ENCODE results near the gene CCDC91.
A peak's percentile ranks its signal among the peaks of the same experiment; 100 is the strongest.
"Not testable (repeated sequence)": the region's sequence is repeated elsewhere in the genome, so short reads cannot be mapped to it uniquely, and the experiment has no call there.

Gene CCDC91

DNA sequence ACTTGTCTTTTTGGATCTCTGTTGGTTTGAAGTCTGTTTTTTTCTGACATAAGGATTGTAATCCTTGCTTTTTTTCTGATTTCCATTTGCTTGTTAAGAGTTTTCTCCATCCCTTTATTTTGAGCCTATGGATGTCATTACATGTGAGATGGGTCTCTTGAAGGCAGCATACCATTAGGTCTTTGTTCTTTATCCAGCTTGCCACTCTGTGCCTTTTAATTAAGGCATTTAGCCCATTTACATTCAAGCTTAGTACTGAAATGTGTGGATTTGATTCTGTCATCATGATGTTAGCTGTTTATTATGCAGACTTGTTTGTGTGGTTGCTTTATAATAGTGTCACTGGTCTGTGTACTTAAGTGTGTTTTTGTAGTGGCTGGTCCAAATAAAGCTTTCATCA, 100.0 kb downstream of the CCDC91 start:
- DNase-seq (ENCODE audit: low spot score) = no peak

DNA sequence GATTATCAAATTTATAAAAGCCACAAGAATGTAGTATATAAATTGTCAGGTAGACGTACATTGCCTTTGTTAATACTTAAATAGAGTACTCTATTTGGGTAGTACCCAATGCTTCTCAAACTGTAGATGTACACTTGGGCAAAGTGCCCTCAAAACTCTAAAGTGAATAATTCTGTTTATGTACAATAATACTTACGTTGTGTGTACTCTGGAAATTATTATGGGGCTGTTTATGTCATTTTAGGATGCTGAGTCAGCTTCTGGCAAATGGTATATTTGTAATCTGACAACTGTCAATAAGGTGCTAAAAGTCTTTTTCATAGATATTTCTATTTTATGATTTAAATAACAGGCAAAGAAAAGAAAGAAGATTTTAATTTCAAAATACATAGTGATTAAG, 102.4 kb downstream of the CCDC91 start:
- no peak for DNase-seq (ENCODE audit: low spot score)

DNA sequence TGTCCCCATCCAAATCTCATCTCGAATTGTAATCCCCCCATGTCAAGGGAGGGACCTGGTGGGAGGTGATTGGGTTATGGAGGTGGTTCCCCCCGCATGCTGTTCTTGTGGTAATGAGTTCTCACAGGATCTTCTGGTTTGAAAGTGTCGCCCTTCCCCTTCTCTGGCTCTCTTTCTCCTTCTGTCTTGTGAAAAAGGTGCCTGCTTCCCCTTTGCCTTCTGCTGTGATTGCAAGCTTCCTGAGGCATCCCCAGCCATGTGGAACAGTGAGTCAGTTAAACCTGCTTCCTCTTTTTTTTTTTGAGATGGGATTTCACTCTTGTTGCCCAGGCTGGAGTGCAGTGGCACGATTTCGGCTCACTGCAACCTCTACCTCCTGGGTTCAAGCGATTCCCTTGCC, 104.0 kb downstream of the CCDC91 start:
- DNase-seq (ENCODE audit: low spot score) = no peak

DNA sequence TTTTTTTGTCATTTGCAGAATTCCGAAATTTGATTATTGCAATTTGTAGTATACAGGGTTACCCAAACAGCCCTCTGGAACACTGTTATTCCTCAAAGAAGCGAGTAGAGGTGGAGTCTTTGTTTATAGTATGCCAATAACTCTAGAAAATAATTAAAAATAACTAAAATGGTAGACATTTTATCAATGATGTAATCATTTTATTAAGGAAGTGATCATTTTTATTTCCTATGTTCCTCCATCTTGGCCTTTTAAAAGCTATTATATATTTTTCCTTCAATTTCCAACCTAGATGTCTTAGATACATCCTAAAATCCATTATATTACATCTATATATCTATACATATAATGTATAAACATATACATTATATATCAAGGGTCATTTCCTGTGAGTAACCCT, 106.0 kb downstream of the CCDC91 start:
- no peak for DNase-seq (ENCODE audit: low spot score)

DNA sequence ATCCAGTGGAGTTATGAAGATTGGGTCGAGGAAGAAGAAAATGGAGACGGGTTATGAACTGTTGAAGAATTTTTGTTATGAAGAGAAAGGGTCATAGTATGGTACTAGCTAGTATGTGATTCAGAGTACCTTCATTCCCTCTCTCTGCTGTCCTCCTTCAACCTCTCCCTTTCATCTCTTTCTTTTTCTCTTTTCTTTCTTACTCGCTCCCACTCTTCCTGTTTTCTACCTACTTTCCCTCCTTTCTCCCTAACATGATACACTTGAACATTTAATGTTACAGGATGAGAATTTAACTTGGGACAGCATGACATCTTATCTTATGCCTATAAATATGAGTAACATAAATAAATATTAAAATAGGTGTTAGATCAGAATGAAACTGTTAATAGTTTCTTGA, 112.9 kb downstream of the CCDC91 start:
- no peak for DNase-seq (ENCODE audit: low spot score)

DNA sequence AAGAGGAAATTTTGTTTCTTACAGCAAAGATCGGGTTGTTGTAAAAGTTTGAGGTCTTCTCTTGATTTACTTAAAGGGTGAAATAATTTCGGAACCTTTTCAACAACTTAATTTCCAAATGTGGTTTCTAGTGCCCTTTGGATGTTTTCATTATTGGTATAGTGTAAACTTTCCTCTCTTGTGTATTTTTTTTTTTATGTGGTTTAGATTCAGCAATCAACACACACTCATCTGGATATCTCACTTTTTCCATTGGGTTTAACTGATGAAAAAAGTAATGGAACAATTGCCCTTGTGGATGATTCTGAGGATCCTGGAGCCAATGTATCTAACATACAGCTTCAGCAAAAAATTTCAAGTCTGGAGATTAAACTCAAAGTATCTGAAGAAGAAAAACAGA, 116.3 kb downstream of the CCDC91 start:
- DNase-seq (ENCODE audit: low spot score) = no peak

DNA sequence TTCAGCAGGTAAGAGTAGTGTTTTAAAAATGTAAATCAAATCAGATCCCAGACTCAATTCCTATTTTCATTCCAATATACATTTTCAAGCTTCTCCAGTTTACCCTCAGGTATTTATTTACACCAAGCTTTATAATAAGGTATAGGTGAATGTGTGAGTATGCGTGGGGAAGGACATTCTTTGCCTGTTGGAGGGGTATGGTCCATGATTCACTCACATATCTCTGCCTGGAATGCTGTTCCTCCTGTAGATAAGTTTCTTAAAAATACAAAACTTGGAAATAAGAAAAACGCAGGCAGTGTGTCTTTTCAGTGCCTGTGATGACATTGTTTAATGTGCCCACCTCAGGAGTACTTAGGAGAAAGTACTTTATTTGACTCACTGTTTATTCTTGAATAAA, 118.6 kb downstream of the CCDC91 start:
- no peak for DNase-seq (ENCODE audit: low spot score)

DNA sequence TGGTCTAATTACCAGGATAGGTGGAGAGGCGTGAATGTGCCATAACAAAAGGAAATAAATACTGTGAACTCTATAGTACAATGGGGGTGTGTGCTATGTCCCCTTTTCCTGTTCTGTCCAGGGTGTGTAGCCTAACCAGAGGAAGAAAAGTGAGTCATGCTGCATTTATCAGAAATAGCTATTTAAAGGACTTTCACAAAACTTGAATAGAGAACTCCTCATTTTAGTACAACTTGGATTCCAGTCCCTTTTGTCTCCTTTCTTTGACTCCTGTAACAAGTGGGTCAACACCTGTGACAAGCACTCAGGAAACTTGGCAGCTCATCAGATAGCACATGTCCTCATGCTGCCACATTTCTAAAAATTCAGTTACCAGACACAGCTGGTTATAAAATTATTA, 123.4 kb downstream of the CCDC91 start:
- DNase-seq (ENCODE audit: low spot score) = peak; percentile 5

DNA sequence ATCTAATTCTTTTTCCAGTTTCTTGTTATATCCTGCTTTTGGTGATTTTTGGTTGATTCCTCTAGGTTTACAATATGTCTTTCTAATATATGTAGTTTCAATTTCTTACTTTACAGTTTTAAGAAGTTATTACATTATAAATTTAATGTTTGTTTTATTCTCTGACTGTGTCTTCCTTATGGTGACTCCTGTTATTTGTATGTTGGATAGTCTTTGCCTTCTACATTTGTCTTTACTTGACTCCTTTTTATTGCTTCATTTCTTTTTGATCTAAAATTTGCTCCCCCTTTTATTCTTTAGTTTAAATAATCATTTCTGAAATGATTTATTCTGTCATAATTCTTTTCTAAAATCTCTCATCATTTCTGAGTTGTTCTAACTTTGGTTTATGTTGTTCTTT, 125.8 kb downstream of the CCDC91 start:
- no peak for DNase-seq (ENCODE audit: low spot score)

DNA sequence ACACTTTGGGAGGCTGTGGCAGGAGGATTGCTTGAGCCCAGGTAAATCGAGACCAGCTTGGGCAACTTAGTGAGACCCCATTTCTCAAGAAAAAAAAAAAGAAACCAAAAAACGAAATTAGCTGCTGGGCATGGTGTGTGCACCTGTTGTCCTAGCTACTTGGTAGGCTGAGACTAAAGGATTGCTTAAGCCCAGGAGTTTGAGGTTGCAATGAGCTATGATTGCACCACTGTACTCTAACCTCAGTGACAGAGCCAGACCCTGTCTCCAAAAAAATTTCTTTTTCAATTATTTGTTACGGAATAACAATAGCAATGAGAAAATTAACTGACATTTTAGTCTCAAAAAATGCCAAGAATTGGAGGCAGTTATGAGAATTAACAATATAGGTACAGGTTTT, 128.0 kb downstream of the CCDC91 start:
- DNase-seq (ENCODE audit: low spot score) = no peak

DNA sequence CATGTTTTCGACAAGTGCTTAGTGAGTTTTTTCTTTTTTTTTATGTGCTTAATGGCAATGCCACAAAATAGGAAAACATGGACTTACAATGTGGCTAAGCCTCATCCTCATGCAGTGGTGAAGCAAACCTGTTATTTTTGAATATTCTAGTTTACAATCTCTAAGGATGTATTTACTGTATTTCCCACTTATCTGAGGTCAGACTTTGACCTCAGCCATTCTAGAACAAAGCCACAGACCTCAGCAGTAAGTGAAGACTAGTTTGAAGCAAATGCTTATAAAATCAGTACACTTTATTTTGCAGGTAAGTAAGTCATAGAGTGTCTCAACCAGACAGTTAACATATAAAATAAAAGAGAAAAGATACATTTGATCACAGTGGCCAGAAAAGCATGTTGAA, 130.1 kb downstream of the CCDC91 start:
- no peak for DNase-seq (ENCODE audit: low spot score)

DNA sequence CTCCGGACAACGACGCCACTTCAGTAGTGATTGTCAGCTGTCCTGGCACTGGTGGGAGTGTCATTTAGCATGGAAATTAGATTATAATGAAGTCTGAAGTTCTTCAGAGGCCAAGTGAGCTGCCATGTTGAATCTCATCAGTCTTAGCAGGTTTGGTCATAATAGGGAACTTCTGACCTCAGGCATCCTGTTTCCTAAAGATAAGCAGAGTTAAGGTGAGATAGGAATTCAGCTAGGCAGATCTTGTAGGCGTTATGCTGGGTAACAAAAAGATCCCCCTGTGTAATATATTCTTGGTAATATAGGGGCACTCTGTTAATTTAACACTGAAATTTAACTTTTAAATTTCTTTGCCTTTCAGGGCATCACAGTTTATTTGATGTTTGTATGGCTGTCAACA, 137.5 kb downstream of the CCDC91 start:
- DNase-seq (ENCODE audit: low spot score) = no peak

DNA sequence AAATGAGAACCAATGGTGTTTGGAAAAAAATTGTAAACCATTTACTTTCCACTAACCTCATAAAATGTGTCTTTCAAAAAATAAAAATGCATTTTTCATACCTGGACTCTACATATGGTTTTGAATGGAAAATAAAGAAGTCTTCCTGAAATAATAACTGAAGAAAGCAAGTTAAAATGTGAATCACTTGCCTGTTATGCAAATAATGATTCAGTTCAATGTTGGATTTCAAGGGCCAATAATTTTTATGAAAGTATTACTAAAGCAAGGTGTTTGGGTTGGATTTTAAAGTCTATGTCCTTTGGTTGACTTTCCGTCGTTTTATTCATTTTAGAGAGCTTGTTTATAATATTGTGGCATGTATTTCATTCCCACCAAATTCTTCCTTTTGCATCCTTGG, 138.7 kb downstream of the CCDC91 start:
- no peak for DNase-seq (ENCODE audit: low spot score)

DNA sequence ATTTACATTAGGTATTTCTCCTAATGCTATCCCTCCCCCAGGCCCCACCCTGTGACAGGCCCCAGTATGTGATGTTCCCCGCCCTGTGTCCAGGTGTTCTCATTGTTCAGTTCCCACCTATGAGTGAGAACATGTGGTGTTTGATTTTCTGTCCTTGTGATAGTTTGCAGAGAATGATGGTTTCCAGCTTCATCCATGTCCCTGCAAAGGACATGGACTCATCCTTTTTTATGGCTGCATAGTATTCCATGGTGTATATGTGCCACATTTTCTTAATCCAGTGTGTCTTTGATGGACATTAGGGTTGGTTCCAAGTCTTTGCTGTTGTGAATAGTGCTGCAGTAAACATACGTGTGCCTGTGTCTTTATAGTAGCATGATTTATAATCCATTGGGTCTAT, 139.5 kb downstream of the CCDC91 start:
- DNase-seq (ENCODE audit: low spot score) = not testable (repeated sequence)

DNA sequence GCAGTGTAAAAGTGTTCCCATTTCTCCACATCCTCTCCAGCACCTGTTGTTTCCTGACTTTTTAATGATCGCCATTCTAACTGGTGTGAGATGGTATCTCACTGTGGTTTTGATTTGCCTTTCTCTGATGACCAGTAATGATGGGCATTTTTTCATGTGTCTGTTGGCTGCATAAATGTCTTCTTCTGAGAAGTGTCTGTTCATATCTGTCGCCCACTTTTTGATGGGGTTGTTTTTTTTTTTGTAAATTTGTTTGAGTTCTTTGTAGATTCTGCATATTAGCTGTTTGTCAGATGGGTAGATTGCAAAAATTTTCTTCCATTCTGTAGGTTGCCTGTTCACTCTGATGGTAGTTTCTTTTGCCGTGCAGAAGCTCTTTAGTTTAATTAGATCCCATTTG, 140.0 kb downstream of the CCDC91 start:
- DNase-seq (ENCODE audit: low spot score) = not testable (repeated sequence)

DNA sequence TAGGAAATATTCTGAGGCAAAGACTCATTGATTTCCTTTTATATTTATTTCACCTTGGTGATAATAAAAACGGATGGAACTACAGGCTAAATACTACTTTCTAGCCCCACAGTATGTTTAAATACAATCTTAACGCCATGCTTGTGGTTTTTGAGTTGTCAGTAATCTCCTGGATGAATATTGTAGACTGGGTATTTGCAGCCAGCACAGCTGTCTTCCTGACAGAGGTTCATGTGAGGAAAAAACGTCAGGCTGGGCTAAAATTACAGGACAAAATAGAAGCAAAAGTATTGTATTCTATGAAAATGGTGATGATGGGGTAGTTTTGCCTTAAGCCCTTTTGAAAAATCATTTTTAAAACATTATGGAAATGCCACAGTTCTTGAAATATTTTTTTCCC, 140.9 kb downstream of the CCDC91 start:
- no peak for DNase-seq (ENCODE audit: low spot score)

DNA sequence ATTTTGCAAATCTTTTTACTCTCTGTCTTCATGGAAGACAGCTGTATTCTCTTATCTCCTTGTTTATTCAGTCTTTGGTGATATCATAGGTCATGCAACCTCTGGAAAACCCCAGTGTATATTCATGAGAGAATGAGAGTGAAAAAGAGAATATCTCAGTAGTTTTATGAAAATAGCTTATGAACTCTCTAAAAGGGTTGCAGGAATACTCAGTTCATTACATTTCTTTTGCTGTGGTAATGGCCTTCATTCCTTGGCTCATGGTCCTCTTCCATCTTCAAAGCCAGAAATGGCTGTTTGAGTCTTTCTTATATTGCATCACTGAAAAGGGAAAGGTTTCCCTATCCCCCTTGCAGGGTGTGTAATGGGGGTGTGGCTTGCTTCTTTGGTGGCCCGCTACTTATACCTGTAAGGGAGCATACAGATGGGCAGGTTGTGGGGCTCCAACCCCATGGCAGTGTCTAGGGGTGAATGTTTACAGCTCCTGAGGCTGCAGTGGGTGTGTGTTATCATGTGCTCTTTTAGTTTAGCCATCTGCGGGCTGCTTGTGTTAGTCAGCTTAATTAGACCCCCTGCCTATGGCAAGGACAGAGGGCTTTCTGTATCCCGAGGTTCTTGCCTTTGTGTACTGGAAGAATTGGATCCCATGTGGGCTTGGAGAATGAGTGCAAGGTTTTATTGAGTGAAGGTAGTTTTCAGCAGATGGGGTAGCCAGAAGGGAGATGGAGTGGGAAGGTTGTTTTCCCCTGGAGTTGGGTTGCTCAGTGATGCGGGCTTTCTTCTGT, 150.2 kb downstream of the CCDC91 start:
- no peak for DNase-seq (ENCODE audit: low spot score)

DNA sequence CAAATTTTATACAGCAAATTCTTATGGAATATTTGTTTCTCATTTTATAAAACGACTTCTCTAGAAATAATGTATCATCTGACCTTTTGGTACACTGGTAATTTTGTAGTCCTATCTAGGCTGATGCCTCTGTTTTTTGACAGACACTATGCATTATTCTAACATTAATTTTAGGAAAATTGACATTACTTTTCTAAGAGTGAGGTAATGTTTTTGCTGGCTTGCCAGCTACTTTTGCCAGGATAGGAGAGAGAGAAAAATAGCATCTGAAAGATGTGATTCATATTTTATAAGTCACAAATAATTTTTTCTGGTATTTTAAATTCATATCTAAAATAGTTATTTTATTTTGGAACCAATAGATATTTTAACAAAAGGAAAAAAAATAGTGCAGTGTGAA, 153.5 kb downstream of the CCDC91 start:
- DNase-seq (ENCODE audit: low spot score) = no peak

DNA sequence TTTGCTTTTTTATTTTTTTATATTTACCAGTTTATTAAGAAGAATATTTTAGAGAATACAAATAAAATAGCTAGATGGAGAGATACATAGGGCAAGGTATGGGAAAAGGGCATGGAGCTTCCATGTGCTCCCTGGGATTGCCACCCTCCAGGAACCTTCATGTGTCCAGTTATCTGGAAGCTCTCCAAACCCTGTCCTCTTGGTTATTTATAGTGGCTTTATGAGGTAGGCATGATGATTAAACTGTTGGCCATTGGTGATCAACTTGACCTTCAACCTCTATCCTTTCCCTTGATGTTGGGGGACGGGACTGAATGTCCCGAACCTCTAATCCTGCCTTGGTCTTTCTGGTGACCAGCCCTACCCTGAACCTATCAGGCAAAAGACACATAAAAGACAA, 156.3 kb downstream of the CCDC91 start:
- no peak for DNase-seq (ENCODE audit: low spot score)

DNA sequence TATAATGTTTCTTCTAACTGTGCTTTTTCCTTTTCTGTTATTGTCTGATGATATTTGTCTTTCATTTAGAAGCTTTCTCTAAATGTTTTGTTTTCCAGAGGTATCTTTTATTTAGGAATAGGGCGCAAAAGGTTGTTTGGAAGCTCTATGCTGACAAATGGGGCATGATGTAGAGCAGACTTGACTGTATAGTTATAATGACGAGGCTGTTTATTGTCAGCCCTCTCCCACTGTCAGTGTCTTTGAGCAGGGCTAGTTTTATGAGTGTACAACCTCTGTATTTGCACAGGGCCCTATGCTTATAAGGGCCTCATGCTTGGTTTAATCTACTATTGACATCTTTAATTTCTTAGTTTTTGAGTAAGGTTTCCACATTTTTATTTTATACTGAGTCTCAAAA, 158.9 kb downstream of the CCDC91 start:
- DNase-seq (ENCODE audit: low spot score) = no peak

DNA sequence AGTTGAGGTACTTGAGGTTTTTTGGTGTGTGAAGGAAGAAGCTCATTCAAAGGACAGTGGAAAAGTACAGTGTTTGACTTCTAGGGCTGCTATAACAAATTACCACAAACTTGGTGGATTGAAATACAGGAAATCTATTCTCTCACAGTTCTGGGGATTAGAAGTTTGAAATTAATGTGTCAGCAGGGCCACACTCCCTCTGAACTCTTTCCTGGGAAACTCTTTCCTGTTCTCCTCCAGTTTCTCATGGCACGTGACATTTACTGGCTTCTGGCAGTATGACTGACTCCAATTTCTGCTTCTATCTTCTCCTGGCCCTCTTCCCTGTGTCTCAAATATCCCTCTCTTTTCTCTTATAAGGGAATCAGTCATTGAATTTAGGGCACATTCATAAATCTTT, 160.2 kb downstream of the CCDC91 start:
- no peak for DNase-seq (ENCODE audit: low spot score)

DNA sequence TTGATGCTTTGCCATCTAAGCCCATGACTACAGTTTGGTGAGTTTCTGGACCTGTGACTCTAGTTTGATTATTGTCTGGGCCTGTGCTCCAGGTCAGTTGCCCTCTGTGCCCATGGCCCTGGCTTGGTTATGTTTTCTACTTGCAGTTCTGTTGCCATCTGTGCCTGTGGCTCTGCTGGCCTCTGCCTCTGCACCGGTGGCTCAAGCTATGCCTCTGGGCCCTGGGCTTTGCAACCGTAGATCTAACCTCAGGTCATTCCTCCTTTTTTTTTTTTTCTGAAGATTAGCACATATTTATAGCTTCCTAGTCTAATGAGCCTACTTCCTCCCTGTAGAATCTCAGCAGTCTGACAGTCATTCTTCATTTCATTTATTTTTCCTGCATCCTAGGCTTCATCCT, 161.2 kb downstream of the CCDC91 start:
- DNase-seq (ENCODE audit: low spot score) = no peak

DNA sequence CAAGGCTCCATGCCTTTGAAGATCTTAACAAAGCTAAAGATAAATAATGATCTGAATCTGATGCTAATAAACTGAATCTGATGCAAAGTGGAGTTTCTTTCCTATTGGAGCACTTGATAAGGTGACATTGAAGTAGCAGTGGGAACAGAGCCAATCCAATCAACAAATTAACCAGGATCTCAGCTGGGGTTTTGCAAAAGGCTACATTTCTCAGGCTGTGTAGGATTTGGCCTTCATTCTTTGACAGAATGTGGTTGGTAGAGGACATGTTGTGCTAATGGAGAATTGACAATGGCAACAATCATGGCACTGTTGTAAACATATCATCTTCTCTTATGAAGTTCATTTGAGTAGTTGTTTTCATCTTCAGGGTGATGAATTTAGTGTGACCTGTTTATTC, 164.9 kb downstream of the CCDC91 start:
- DNase-seq (ENCODE audit: low spot score) = no peak

DNA sequence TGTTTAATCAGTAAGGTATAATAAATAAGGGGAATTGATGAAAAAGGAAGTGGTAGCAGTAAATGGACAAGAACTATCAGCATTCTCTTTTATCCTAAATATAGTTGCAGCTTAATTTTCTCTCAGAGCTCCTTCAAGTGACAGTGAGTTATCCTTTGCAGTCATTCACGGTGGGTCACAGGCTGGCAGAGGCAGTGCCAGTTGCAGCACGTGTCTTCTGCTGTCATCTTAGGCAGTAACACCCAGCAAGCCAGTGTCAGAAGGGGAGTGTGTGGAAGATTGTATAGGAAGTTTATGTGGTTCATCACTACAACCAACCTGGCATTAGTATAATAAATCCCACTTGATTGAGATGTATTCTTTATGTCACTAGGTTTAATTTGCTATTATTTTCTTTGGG, 170.0 kb downstream of the CCDC91 start:
- DNase-seq (ENCODE audit: low spot score) = no peak

DNA sequence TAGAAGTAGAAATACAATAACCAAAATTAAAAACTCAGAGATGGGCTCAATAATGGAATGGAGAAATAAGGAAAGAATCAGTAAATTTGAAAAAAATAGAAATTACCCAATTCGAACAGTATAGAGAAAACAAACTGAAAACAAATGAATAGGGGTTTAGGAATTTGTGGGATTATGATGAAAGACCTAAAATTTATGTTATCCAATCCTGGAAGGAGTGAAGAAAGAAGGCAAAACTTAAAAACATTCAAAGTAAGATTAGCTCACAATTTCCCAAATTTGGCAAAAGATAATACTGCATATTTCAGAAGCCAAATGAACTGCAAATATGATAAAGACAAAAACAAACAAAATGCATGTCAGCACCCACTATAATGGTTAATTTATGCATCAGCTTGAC, 177.1 kb downstream of the CCDC91 start:
- peak; percentile 4 for DNase-seq (ENCODE audit: low spot score)

Measured in AG08395 (cell line).